DND-41 (cell line): Measurements from ENCODE around the gene NOSTRIN.

ENCODE experiments used
- ATAC-seq: fragments of 200-7000 bp; cut with Tn5 transposase; 3 replicates; pipeline ENCODE4 v1.9.1; 2021; ENCODE audit warnings: low read depth; ENCODE audit not compliant: insufficient read depth
- DNase-seq: peaks from one replicate; pipeline ENCODE4 v3.0.0-alpha.2; 2020
- H2AFZ ChIP-seq: 2 replicates; pipeline ENCODE4 v1.6.0; 2012; ENCODE audit warnings: low read depth, low read length
- H3K27ac ChIP-seq: 2 replicates; pipeline ENCODE4 v1.5.1; 2012; ENCODE audit warnings: low read length, inconsistent platforms
- H3K27me3 ChIP-seq: fragments of 200-600 bp; sonication (generic); 2 replicates; pipeline ENCODE4 v1.6.0; 2012; ENCODE audit warnings: low read length, mild to moderate bottlenecking, inconsistent platforms; ENCODE audit not compliant: insufficient read depth, poor library complexity
- H3K36me3 ChIP-seq: 2 replicates; pipeline ENCODE4 v1.5.1; 2012; ENCODE audit warnings: low read length, inconsistent platforms; ENCODE audit not compliant: insufficient read depth
- H3K4me1 ChIP-seq: 2 replicates; pipeline ENCODE4 v1.5.1; 2012; ENCODE audit warnings: mild to moderate bottlenecking, low read length; ENCODE audit not compliant: insufficient read depth
- H3K4me2 ChIP-seq: 2 replicates; pipeline ENCODE4 v1.6.0; 2012; ENCODE audit warnings: mild to moderate bottlenecking, moderate library complexity, low read length, inconsistent platforms; ENCODE audit not compliant: insufficient read depth
- H3K4me3 ChIP-seq, 2 experiments: fragments of 200-600 bp in 1 of 2; shearing (Covaris generic) in 1 of 2; 2 replicates each; pipeline ENCODE4 v1.5.1; 2012 to 2016; ENCODE audit warnings: inconsistent platforms in 2 of 2, low read length in 2 of 2, mild to moderate bottlenecking in 2 of 2, low read depth in 1 of 2, moderate library complexity in 1 of 2
- H3K79me2 ChIP-seq: 2 replicates; pipeline ENCODE4 v1.6.0; 2012; ENCODE audit warnings: low read length, inconsistent platforms; ENCODE audit not compliant: insufficient read depth
- H3K9ac ChIP-seq: 2 replicates; pipeline ENCODE4 v1.6.0; 2012; ENCODE audit warnings: low read depth, mild to moderate bottlenecking, inconsistent platforms, low read length, moderate library complexity
- H3K9me3 ChIP-seq: 2 replicates; pipeline ENCODE4 v1.5.1; 2012; ENCODE audit warnings: low read length, moderate library complexity, mild to moderate bottlenecking, inconsistent platforms; ENCODE audit not compliant: insufficient read depth, severe bottlenecking
- H4K20me1 ChIP-seq: 2 replicates; pipeline ENCODE4 v1.6.0; 2012; ENCODE audit warnings: low read length; ENCODE audit not compliant: insufficient read depth
- CTCF ChIP-seq: IDR thresholded peaks from 2 replicates; pipeline ENCODE4 v1.5.1; 2012; ENCODE audit warnings: borderline replicate concordance, low read length, moderate library complexity, mild to moderate bottlenecking; ENCODE audit not compliant: poor library complexity, severe bottlenecking; ENCODE audit errors: extremely low read depth
- EZH2 ChIP-seq: IDR thresholded peaks from 3 replicates; pipeline ENCODE4 v1.6.1; 2012; ENCODE audit warnings: borderline replicate concordance, low read depth, mild to moderate bottlenecking, moderate library complexity, low read length, inconsistent platforms; ENCODE audit not compliant: severe bottlenecking

NOSTRIN gene

GRCh38 chr2:168814939-168815907 lies 12.8 kb downstream of the NOSTRIN start:
- TF ChIP-seq EZH2, result no peak
- no peak for TF ChIP-seq CTCF
- Histone ChIP-seq H4K20me1 (no peaks in the 10 kb centered on the region), H3K27ac (no peak overlapping the region), H3K9me3 (no peaks in the 10 kb centered on the region), H3K4me2 (no peak overlapping the region), H3K4me1 (no peaks in the 10 kb centered on the region), H3K79me2 (no peaks in the 10 kb centered on the region), H3K4me3 (no peak overlapping the region), H2AFZ (no peak overlapping the region), H3K36me3 (no peaks in the 10 kb centered on the region), H3K27me3 (no peaks in the 10 kb centered on the region), H3K9ac (no peak overlapping the region)
- DNase-seq (no peak), ATAC-seq (no peak)

GRCh38 chr2:168816369-168816768 lies 13.9 kb downstream of the NOSTRIN start:
- ATAC-seq (no peak), DNase-seq (no peak)
- no peaks in the 10 kb centered on the region for H4K20me1 ChIP-seq
- no peaks in the 10 kb centered on the region for H3K4me1 ChIP-seq
- H3K4me3 ChIP-seq, result no peak overlapping the region
- TF ChIP-seq EZH2, result no peak
- no peak for TF ChIP-seq CTCF
- no peak overlapping the region for H2AFZ ChIP-seq
- H3K4me2 ChIP-seq, result no peak overlapping the region
- no peak overlapping the region for H3K9ac ChIP-seq
- H3K27ac ChIP-seq, result no peak overlapping the region
- H3K9me3 ChIP-seq, result no peaks in the 10 kb centered on the region
- H3K27me3 ChIP-seq, result no peaks in the 10 kb centered on the region
- no peaks in the 10 kb centered on the region for H3K79me2 ChIP-seq
- H3K36me3 ChIP-seq, result no peaks in the 10 kb centered on the region

GRCh38 chr2:168819050-168819715 lies 16.7 kb downstream of the NOSTRIN start:
- Histone ChIP-seq H3K36me3 (no peaks in the 10 kb centered on the region), H3K27me3 (no peaks in the 10 kb centered on the region), H2AFZ (no peak overlapping the region), H4K20me1 (no peaks in the 10 kb centered on the region), H3K4me1 (no peaks in the 10 kb centered on the region), H3K79me2 (no peaks in the 10 kb centered on the region), H3K4me3 (no peak overlapping the region), H3K9me3 (no peaks in the 10 kb centered on the region), H3K4me2 (no peak overlapping the region), H3K9ac (no peak overlapping the region), H3K27ac (no peak overlapping the region)
- DNase-seq, result no peak
- TF ChIP-seq EZH2, result no peak
- no peak for TF ChIP-seq CTCF
- no peak for ATAC-seq
